HepG2 (cell line): ENCODE results near the gene FRMD4B. TPM values are rescaled to one million over a fixed set of nuclear protein-coding genes. Genes with fewer than 3 reads are reported as not detected.

ENCODE experiments used
- ATAC-seq: fragments of 200-7000 bp; cut with Tn5 transposase; 3 replicates; pipeline ENCODE4 v1.9.1; 2020; ENCODE audit warnings: mild to moderate bottlenecking, moderate library complexity
- BruUV-seq: library from RNA; stranded (reverse); fragments of 400-500 nt; replicated peaks from 2 replicates; lab custom pipeline; 2021; lab: Mats Ljungman, UMichigan
- CTCF ChIA-PET: fragments of 300-600 bp; formaldehyde crosslinking; extraction: SDS; loops from one replicate; lab custom pipeline; 2021; ENCODE audit warnings: low total read pairs, inconsistent platforms, low intra/inter-chr PET ratio; lab: Yijun Ruan, JAX
- POLR2A ChIA-PET: fragments of 350-600 bp; sonication (Branson Sonifier 250); formaldehyde crosslinking; loops from one replicate; lab custom pipeline; 2020; ENCODE audit warnings: antibody characterized with exemption, inconsistent platforms; lab: Yijun Ruan, JAX
- DNase-seq: peaks from one replicate; pipeline ENCODE4 v3.0.0-alpha.2; 2015; ENCODE audit warnings: low spot score
- FAIRE-seq: peaks from 3 replicates; lab custom pipeline; 2011; peaks lifted over from hg19 to GRCh38; lab: Jason Lieb, UNC
- H2AFZ ChIP-seq: one replicate; pipeline ENCODE4 v1.6.1; 2011; ENCODE audit warnings: low read length, inconsistent platforms
- H3K27ac ChIP-seq: fragments of 300-600 bp; 3 replicates; pipeline ENCODE4 v1.8.0; 2011; ENCODE audit warnings: mixed run types, mild to moderate bottlenecking, mixed read lengths, low read length, inconsistent platforms; ENCODE audit not compliant: insufficient read depth; ENCODE audit errors: extremely low read length
- H3K27me3 ChIP-seq, 2 experiments: fragments of 200-600 bp in 1 of 2; 2 replicates in 1 of 2; 3 replicates in 1 of 2; pipeline versions ENCODE4 v1.6.0 to v1.8.0; 2011; ENCODE audit warnings: low read length in 2 of 2, mild to moderate bottlenecking in 2 of 2, moderate library complexity in 2 of 2, inconsistent platforms in 1 of 2; ENCODE audit not compliant: insufficient read depth in 2 of 2, control insufficient read depth in 1 of 2
- H3K36me3 ChIP-seq, 2 experiments: fragments of 200-600 bp in 1 of 2; replicated peaks in 1 of 2; 2 replicates in 1 of 2; 3 replicates in 1 of 2; pipeline versions ENCODE4 v1.5.1 to v1.8.0; 2011; ENCODE audit warnings: low read length in 2 of 2, inconsistent platforms in 1 of 2; ENCODE audit not compliant: insufficient read depth in 2 of 2, control insufficient read depth in 1 of 2
- H3K4me1 ChIP-seq: 2 replicates; pipeline ENCODE4 v1.5.1; 2012; ENCODE audit warnings: low read length, inconsistent platforms; ENCODE audit not compliant: insufficient read depth
- H3K4me2 ChIP-seq: 2 replicates; pipeline ENCODE4 v1.6.0; 2011; ENCODE audit warnings: low read depth, low read length, inconsistent platforms
- H3K4me3 ChIP-seq, 3 experiments: fragments of 200-600 bp in 1 of 3; sonication (generic), shearing (Covaris generic) in 1 of 3; replicated peaks in 1 of 3; 2 replicates each; pipeline ENCODE4 v1.5.1; 2011 to 2016; ENCODE audit warnings: low read length in 3 of 3, inconsistent platforms in 2 of 3, low read depth in 2 of 3, mild to moderate bottlenecking in 2 of 3, control low read depth in 1 of 3, mixed read lengths in 1 of 3; ENCODE audit not compliant: insufficient read depth in 1 of 3
- H3K79me2 ChIP-seq: one replicate; pipeline ENCODE4 v1.6.1; 2011; ENCODE audit warnings: low read length, inconsistent platforms; ENCODE audit not compliant: insufficient read depth
- H3K9ac ChIP-seq: 2 replicates; pipeline ENCODE4 v1.6.0; 2011; ENCODE audit warnings: mild to moderate bottlenecking, low read depth, low read length, inconsistent platforms; ENCODE audit not compliant: insufficient read depth
- H3K9me3 ChIP-seq: 2 replicates; pipeline ENCODE4 v1.5.1; 2012; ENCODE audit warnings: mild to moderate bottlenecking, low read length
- H4K20me1 ChIP-seq: 2 replicates; pipeline ENCODE4 v1.6.0; 2011; ENCODE audit warnings: inconsistent platforms, mild to moderate bottlenecking, low read length, moderate library complexity; ENCODE audit not compliant: insufficient read depth
- HNF4A ChIP-seq: sonication (generic); formaldehyde crosslinking; IDR thresholded peaks from 2 replicates; pipeline ENCODE4 v1.4.0; 2020; ENCODE audit warnings: missing genetic modification reagents
- ISX ChIP-seq: sonication (generic); formaldehyde crosslinking; conservative IDR thresholded peaks from 2 replicates; pipeline ENCODE4 v1.5.0; 2020; ENCODE audit warnings: missing genetic modification reagents
- KDM4B ChIP-seq: sonication (generic); formaldehyde crosslinking; IDR thresholded peaks from 2 replicates; pipeline ENCODE4 v1.4.0; 2020; ENCODE audit warnings: missing genetic modification reagents
- RAD21 ChIP-seq: fragments of 450-650 bp; formaldehyde crosslinking; IDR thresholded peaks from 2 replicates; pipeline ENCODE4 v1.5.0; 2020; ENCODE audit warnings: mild to moderate bottlenecking
- ZBTB38 ChIP-seq: sonication (generic); formaldehyde crosslinking; IDR thresholded peaks from 2 replicates; pipeline ENCODE4 v1.5.1; 2020; ENCODE audit warnings: mild to moderate bottlenecking, missing genetic modification reagents
- ZFP62 ChIP-seq: sonication (generic); formaldehyde crosslinking; IDR thresholded peaks from 2 replicates; pipeline ENCODE4 v1.4.0; 2020; ENCODE audit warnings: missing genetic modification reagents
- ZNF12 ChIP-seq: sonication (generic); formaldehyde crosslinking; IDR thresholded peaks from 2 replicates; pipeline ENCODE4 v1.5.0; 2020; ENCODE audit warnings: missing genetic modification reagents
- ZNF34 ChIP-seq: sonication (generic); formaldehyde crosslinking; IDR thresholded peaks from 2 replicates; pipeline ENCODE4 v1.4.0; 2020; ENCODE audit warnings: mild to moderate bottlenecking, missing genetic modification reagents, borderline replicate concordance
- ZNF354B ChIP-seq: sonication (generic); formaldehyde crosslinking; IDR thresholded peaks from 2 replicates; pipeline ENCODE4 v1.8.0; 2022; ENCODE audit warnings: mild to moderate bottlenecking, missing genetic modification reagents
- ZNF547 ChIP-seq: sonication (generic); formaldehyde crosslinking; IDR thresholded peaks from 2 replicates; pipeline ENCODE4 v1.5.1; 2020; ENCODE audit warnings: mild to moderate bottlenecking, missing genetic modification reagents
- ZNF709 ChIP-seq: sonication (generic); formaldehyde crosslinking; IDR thresholded peaks from 2 replicates; pipeline ENCODE4 v1.5.0; 2020; ENCODE audit warnings: mild to moderate bottlenecking, missing genetic modification reagents
- ZNF850 ChIP-seq: sonication (generic); formaldehyde crosslinking; conservative IDR thresholded peaks from 2 replicates; pipeline ENCODE4 v1.9.0; 2021; ENCODE audit warnings: mild to moderate bottlenecking, missing genetic modification reagents
- WGBS: methylation state at CpG from one replicate; pipeline ENCODE4 v1.1.6; 2017; ENCODE audit warnings: low lambda C conversion rate; 5-methylcytosine and 5-hydroxymethylcytosine counted together
- in situ Hi-C: cut with HindIII; loops from 2 replicates; pipeline ENCODE4 v1.10.0; 2017; ENCODE audit warnings: low pct_unique_long_range_greater_than_20kb; ENCODE audit not compliant: extremely low pct_ligation_motif_present
- intact Hi-C: fragments of 100-400 bp; cut with micrococcal nuclease; formaldehyde crosslinking; loops from one replicate; pipeline ENCODE4 v1.10.0; 2022; ENCODE audit not compliant: unreplicated experiment
- polyA plus RNA-seq, 8 experiments: library from polyadenylated mRNA; depleted of rRNA in 3 of 8; stranded (reverse) in 7 of 8; unstranded in 1 of 8; fragments of >200 nt; fragmentation: Illumina TruSeq in 4 of 8; extraction: Trizol in 4 of 8; gene quantifications; 2 replicates each; pipeline versions ENCODE4 v1.2.1 to v1.2.3, GENCODE V29; 2011 to 2016; ENCODE audit warnings: low read depth in 4 of 8, missing spikeins in 1 of 8, mixed read lengths in 1 of 8; ENCODE audit not compliant: insufficient read depth in 1 of 8
- total RNA-seq, 5 experiments: library from RNA; depleted of rRNA; stranded (reverse); fragments of >200 nt; fragmentation: Illumina TruSeq; extraction: Trizol; gene quantifications; 2 replicates each; pipeline ENCODE4 v1.2.3, GENCODE V29; 2016; ENCODE audit warnings: low read depth in 1 of 5
- TF ChIP-seq, protein P1 (sequence below): sonication (generic); formaldehyde crosslinking; IDR thresholded peaks from 2 replicates; pipeline ENCODE4 v1.9.0; 2021; ENCODE audit warnings: missing genetic modification reagents, borderline replicate concordance

The FRMD4B gene
- total and polyA plus RNA-seq, 2 of the 13 experiments (the other 11 are each of a cell fraction or from before 2014, with no cell fraction given), result 3.0 to 3.3 TPM

DNA sequence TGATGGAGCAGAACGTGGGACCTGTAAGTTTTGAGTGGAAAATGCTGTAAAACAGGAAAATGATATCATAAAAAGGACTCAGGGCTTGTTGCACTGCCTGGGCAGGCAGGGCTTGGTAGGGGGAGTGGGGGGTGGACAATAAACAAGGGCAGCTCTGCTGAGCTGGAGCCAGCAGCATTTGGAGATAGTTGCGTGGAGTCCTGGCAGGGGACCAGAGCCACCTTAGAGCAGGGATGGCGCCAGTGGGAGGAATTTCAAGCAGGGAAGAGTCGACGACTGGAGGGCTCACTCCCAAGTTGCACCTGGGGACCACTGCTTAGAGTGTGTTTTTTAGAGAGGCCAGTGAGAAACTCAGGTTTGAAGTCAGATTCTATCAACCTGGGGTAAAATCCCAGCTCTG, 22.7 kb upstream of the FRMD4B start:
- no peaks in the 10 kb centered on the region for H3K79me2 ChIP-seq
- H3K9me3 ChIP-seq, result peaks cover 11% of the 10 kb centered on the region
- no peak overlapping the region for H3K4me3 ChIP-seq
- no peak overlapping the region for H2AFZ ChIP-seq
- H3K36me3 ChIP-seq, result no peaks in the 10 kb centered on the region
- ChIA-PET POLR2A (no interaction called here), CTCF (no interaction called here)
- H3K4me2 ChIP-seq, result no peak overlapping the region
- H3K27me3 ChIP-seq, result no peaks in the 10 kb centered on the region
- ATAC-seq (no peak), FAIRE-seq (no peak), DNase-seq (no peak)
- intact Hi-C loops (no loop called here), in situ Hi-C loops (loop anchor here (25.0 kb wide), 1 partner anchor 246 kb away; no protein-coding TSS in a partner anchor)
- TF ChIP-seq ZNF547 (CRISPR knock-in tag), result no peak
- TF ChIP-seq ZNF34 (CRISPR knock-in tag), result no peak
- no peak for TF ChIP-seq ZNF12 (CRISPR knock-in tag)
- TF ChIP-seq HNF4A, result no peak
- TF ChIP-seq ZBTB38 (CRISPR knock-in tag), result no peak
- no peak for TF ChIP-seq ZFP62 (CRISPR knock-in tag)
- no peak for TF ChIP-seq ZNF354B (CRISPR knock-in tag)
- TF ChIP-seq ISX (CRISPR knock-in tag), result no peak
- TF ChIP-seq KDM4B (CRISPR knock-in tag), result no peak
- no peak for TF ChIP-seq ZNF709 (CRISPR knock-in tag)
- no peak for TF ChIP-seq ZNF850 (CRISPR knock-in tag)
- TF ChIP-seq RAD21, result no peak
- no peak overlapping the region for H3K27ac ChIP-seq
- BruUV-seq, result no TSS peak
- 0% methylated on average over 5 of the region's 5 CpGs for WGBS
- H3K9ac ChIP-seq, result no peak overlapping the region
- H3K4me1 ChIP-seq, result no peaks in the 10 kb centered on the region
- no peaks in the 10 kb centered on the region for H4K20me1 ChIP-seq

- Histone ChIP-seq H4K20me1 (no peaks in the 10 kb centered on the region), H3K79me2 (no peaks in the 10 kb centered on the region), H3K27ac (no peak overlapping the region), H3K27me3 (no peaks in the 10 kb centered on the region), H2AFZ (no peak overlapping the region), H3K4me2 (no peak overlapping the region), H3K4me1 (no peaks in the 10 kb centered on the region), H3K4me3 (no peak overlapping the region), H3K36me3 (no peaks in the 10 kb centered on the region), H3K9me3 (peaks cover 11% of the 10 kb centered on the region), H3K9ac (no peak overlapping the region)
- ChIA-PET CTCF (no interaction called here), POLR2A (no interaction called here)
- intact Hi-C loops, result no loop called here
- FAIRE-seq (no peak), DNase-seq (no peak), ATAC-seq (no peak)
- no TSS peak for BruUV-seq
- in situ Hi-C loops, result loop anchor here (25.0 kb wide), 1 partner anchor 246 kb away; no protein-coding TSS in a partner anchor
- WGBS, result 6% methylated on average over 7 of the region's 7 CpGs
- TF ChIP-seq, protein P1, sequence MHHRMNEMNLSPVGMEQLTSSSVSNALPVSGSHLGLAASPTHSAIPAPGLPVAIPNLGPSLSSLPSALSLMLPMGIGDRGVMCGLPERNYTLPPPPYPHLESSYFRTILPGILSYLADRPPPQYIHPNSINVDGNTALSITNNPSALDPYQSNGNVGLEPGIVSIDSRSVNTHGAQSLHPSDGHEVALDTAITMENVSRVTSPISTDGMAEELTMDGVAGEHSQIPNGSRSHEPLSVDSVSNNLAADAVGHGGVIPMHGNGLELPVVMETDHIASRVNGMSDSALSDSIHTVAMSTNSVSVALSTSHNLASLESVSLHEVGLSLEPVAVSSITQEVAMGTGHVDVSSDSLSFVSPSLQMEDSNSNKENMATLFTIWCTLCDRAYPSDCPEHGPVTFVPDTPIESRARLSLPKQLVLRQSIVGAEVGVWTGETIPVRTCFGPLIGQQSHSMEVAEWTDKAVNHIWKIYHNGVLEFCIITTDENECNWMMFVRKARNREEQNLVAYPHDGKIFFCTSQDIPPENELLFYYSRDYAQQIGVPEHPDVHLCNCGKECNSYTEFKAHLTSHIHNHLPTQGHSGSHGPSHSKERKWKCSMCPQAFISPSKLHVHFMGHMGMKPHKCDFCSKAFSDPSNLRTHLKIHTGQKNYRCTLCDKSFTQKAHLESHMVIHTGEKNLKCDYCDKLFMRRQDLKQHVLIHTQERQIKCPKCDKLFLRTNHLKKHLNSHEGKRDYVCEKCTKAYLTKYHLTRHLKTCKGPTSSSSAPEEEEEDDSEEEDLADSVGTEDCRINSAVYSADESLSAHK, result no peak
Observed at GRCh38 chr3:69407908-69408307, 22.0 kb upstream of the FRMD4B start.
